Suprapubic skin (tissue), 4 donors: ENCODE data around the gene KIZ. TPM values are rescaled to one million over a fixed set of nuclear protein-coding genes. Genes with fewer than 3 reads are reported as not detected.

ENCODE experiments used
- DNase-seq, 2 donors: peaks; one replicate each; pipeline ENCODE4 v3.0.0-alpha.2; 2019; ENCODE audit warnings: low spot score in 2 of 2
- H3K27ac ChIP-seq: fragments of 200-600 bp; sonication (generic); one replicate; pipeline ENCODE4 v1.5.1; 2019
- H3K27me3 ChIP-seq: fragments of 200-600 bp; sonication (generic); one replicate; pipeline ENCODE4 v1.5.1; 2019
- H3K36me3 ChIP-seq: fragments of 200-600 bp; sonication (generic); one replicate; pipeline ENCODE4 v1.5.1; 2019
- H3K4me1 ChIP-seq: fragments of 200-600 bp; sonication (generic); one replicate; pipeline ENCODE4 v1.5.1; 2019
- H3K4me3 ChIP-seq: fragments of 200-600 bp; sonication (generic); one replicate; pipeline ENCODE4 v1.5.1; 2019; ENCODE audit warnings: mild to moderate bottlenecking
- H3K9me3 ChIP-seq: fragments of 200-600 bp; sonication (generic); one replicate; pipeline ENCODE4 v1.5.1; 2019
- CTCF ChIP-seq, 2 donors: fragments of 200-600 bp in 1 of 2; fragments of 450-650 bp in 1 of 2; sonication (generic) in 1 of 2; IDR thresholded peaks; one replicate each; pipeline ENCODE4 v1.5.1; 2016 to 2019; ENCODE audit warnings: antibody characterized with exemption in 2 of 2, mild to moderate bottlenecking in 1 of 2, moderate library complexity in 1 of 2
- EP300 ChIP-seq: sonication (generic); formaldehyde crosslinking; IDR thresholded peaks from one replicate; pipeline ENCODE4 v1.6.1; 2017; ENCODE audit warnings: antibody characterized with exemption
- POLR2A ChIP-seq, 2 donors: fragments of 450-650 bp; IDR thresholded peaks; one replicate each; pipeline ENCODE4 v1.6.1; 2017; ENCODE audit warnings: antibody characterized with exemption in 2 of 2, mild to moderate bottlenecking in 2 of 2, moderate library complexity in 2 of 2
- POLR2AphosphoS5 ChIP-seq, 3 donors: sonication (generic); formaldehyde crosslinking; IDR thresholded peaks; one replicate each; pipeline ENCODE4 v1.6.1; 2017; ENCODE audit warnings: antibody characterized with exemption in 3 of 3
- WGBS: methylation state at CpG from one replicate; pipeline ENCODE4 v1.1.5; 2018; 5-methylcytosine and 5-hydroxymethylcytosine counted together
- total RNA-seq, 4 donors: library from RNA; depleted of rRNA; stranded (reverse); fragments of >200 nt; gene quantifications; one replicate each; pipeline ENCODE4 v1.1.0, GENCODE V29; 2016

Gene KIZ
- total RNA-seq, 4 donors from 2014 or later = 14.7 to 43.0 (median 34.0) TPM

- no peak overlapping the region for H3K4me3 ChIP-seq
- no peaks in the 10 kb centered on the region for H3K36me3 ChIP-seq
- TF ChIP-seq EP300 (no peak), POLR2AphosphoS5 (IDR thresholded peaks at IDR 0.05) (no peak), CTCF (IDR thresholded peaks at IDR 0.05) (no peak), POLR2A (IDR thresholded peaks at IDR 0.05) (no peak)
- DNase-seq = no peak
- H3K27me3 ChIP-seq = peaks cover 6% of the 10 kb centered on the region
- H3K4me1 ChIP-seq = no peaks in the 10 kb centered on the region
- WGBS = 88% methylated on average over 4 of the region's 4 CpGs
- H3K27ac ChIP-seq = no peak overlapping the region
- H3K9me3 ChIP-seq = no peaks in the 10 kb centered on the region
Measured at GRCh38 chr20:21113697-21114096, 12.2 kb upstream of the KIZ start.

GRCh38 chr20:21114584-21114983 is 11.3 kb upstream of the KIZ start:
- Histone ChIP-seq H3K9me3 (no peaks in the 10 kb centered on the region), H3K27ac (no peak overlapping the region), H3K27me3 (no peaks in the 10 kb centered on the region), H3K36me3 (no peaks in the 10 kb centered on the region), H3K4me3 (no peak overlapping the region), H3K4me1 (no peaks in the 10 kb centered on the region)
- 92% methylated on average over 15 of the region's 15 CpGs for WGBS
- DNase-seq = no peak
- no peak for TF ChIP-seq POLR2A (IDR thresholded peaks at IDR 0.05)
- TF ChIP-seq CTCF (IDR thresholded peaks at IDR 0.05) = no peak
- TF ChIP-seq EP300 = no peak
- TF ChIP-seq POLR2AphosphoS5 (IDR thresholded peaks at IDR 0.05) = no peak

GRCh38 chr20:21117521-21117920 is 8.4 kb upstream of the KIZ start:
- Histone ChIP-seq H3K27me3 (no peaks in the 10 kb centered on the region), H3K4me1 (no peaks in the 10 kb centered on the region), H3K36me3 (no peaks in the 10 kb centered on the region), H3K4me3 (no peak overlapping the region), H3K9me3 (no peaks in the 10 kb centered on the region), H3K27ac (no peak overlapping the region)
- DNase-seq = no peak
- 68% methylated on average over 4 of the region's 4 CpGs for WGBS
- no peak for TF ChIP-seq EP300
- no peak for TF ChIP-seq POLR2A (IDR thresholded peaks at IDR 0.05)
- no peak for TF ChIP-seq POLR2AphosphoS5 (IDR thresholded peaks at IDR 0.05)
- TF ChIP-seq CTCF (IDR thresholded peaks at IDR 0.05) = no peak

GRCh38 chr20:21118138-21118537 is 7.7 kb upstream of the KIZ start:
- Histone ChIP-seq H3K4me1 (no peaks in the 10 kb centered on the region), H3K4me3 (no peak overlapping the region)
- TF ChIP-seq CTCF (IDR thresholded peaks at IDR 0.05) = no peak
- TF ChIP-seq POLR2AphosphoS5 (IDR thresholded peaks at IDR 0.05) = no peak
- no peak for TF ChIP-seq EP300
- TF ChIP-seq POLR2A (IDR thresholded peaks at IDR 0.05) = no peak

GRCh38 chr20:21118782-21119181 is 7.1 kb upstream of the KIZ start:
- H3K36me3 ChIP-seq = no peaks in the 10 kb centered on the region
- no peaks in the 10 kb centered on the region for H3K9me3 ChIP-seq
- 93% methylated on average over 2 of the region's 2 CpGs for WGBS
- no peak overlapping the region for H3K27ac ChIP-seq
- TF ChIP-seq EP300 = no peak
- TF ChIP-seq CTCF (IDR thresholded peaks at IDR 0.05) = no peak
- DNase-seq = no peak
- no peaks in the 10 kb centered on the region for H3K27me3 ChIP-seq
- no peak overlapping the region for H3K4me3 ChIP-seq
- H3K4me1 ChIP-seq = no peaks in the 10 kb centered on the region

More at GRCh38 chr20:21118138-21118537, 7.7 kb upstream of the KIZ start:
- DNase-seq = no peak
- no peaks in the 10 kb centered on the region for H3K36me3 ChIP-seq
- H3K27me3 ChIP-seq = no peaks in the 10 kb centered on the region
- WGBS = 57% methylated on average over 4 of the region's 4 CpGs
- no peak overlapping the region for H3K27ac ChIP-seq
- no peaks in the 10 kb centered on the region for H3K9me3 ChIP-seq
